CD4-positive, alpha-beta memory T cell (primary cell): ENCODE data around the gene CACNA1B. TPM values are rescaled to one million over a fixed set of nuclear protein-coding genes. Genes with fewer than 3 reads are reported as not detected.
"Not testable (repeated sequence)": the region's sequence is repeated elsewhere in the genome, so short reads cannot be mapped to it uniquely, and the experiment has no call there.

Source experiments
- CTCF ChIA-PET: fragments of 350-600 bp; sonication (Branson Sonifier 250); formaldehyde crosslinking; loops from one replicate; lab custom pipeline; 2021; ENCODE audit warnings: inconsistent platforms; ENCODE audit not compliant: partially characterized antibody; lab: Charles Lee
- POLR2A ChIA-PET: fragments of 350-600 bp; sonication (Branson Sonifier 250); formaldehyde crosslinking; loops from one replicate; lab custom pipeline; 2021; ENCODE audit not compliant: partially characterized antibody; lab: Charles Lee
- DNase-seq, 5 donors: peaks; one replicate each; pipeline versions ENCODE4 v3.0.0 to v3.0.0-alpha.2; 2020 to 2022; ENCODE audit warnings: mixed read lengths in 1 of 5
- H3K27ac ChIP-seq: one replicate; pipeline ENCODE4 v1.7.0; 2013; ENCODE audit warnings: low read depth, low read length
- H3K27me3 ChIP-seq: 2 replicates; pipeline ENCODE4 v1.7.0; 2013; ENCODE audit warnings: mild to moderate bottlenecking, low read length, moderate library complexity; ENCODE audit not compliant: insufficient read depth
- H3K36me3 ChIP-seq: 2 replicates; pipeline ENCODE4 v1.7.0; 2013; ENCODE audit warnings: mild to moderate bottlenecking, low read length, moderate library complexity; ENCODE audit not compliant: insufficient read depth
- H3K4me1 ChIP-seq: 2 replicates; pipeline ENCODE4 v1.7.0; 2013; ENCODE audit warnings: mild to moderate bottlenecking, low read length, moderate library complexity; ENCODE audit not compliant: insufficient read depth
- H3K4me3 ChIP-seq, 2 donors: one replicate each; pipeline ENCODE4 v1.7.0; 2013; ENCODE audit warnings: low read length in 2 of 2, mild to moderate bottlenecking in 1 of 2
- H3K9me3 ChIP-seq, 2 donors: one replicate each; pipeline ENCODE4 v1.7.0; 2013; ENCODE audit warnings: low read length in 2 of 2, control low read depth in 1 of 2; ENCODE audit not compliant: control insufficient read depth in 1 of 2
- H3K27ac Mint-ChIP-seq, 7 donors: one replicate each; pipeline ENCODE4 v1.8.0; 2020 to 2021; ENCODE audit warnings: mixed read lengths in 7 of 7, mild to moderate bottlenecking in 6 of 7, inconsistent platforms in 3 of 7, moderate library complexity in 3 of 7
- H3K27me3 Mint-ChIP-seq, 2 donors: one replicate each; pipeline ENCODE4 v1.8.0; 2020 to 2021; ENCODE audit warnings: mixed read lengths in 2 of 2
- H3K36me3 Mint-ChIP-seq, 2 donors: one replicate each; pipeline ENCODE4 v1.8.0; 2020 to 2021; ENCODE audit warnings: mixed read lengths in 2 of 2, inconsistent platforms in 1 of 2, mild to moderate bottlenecking in 1 of 2
- H3K4me1 Mint-ChIP-seq, 4 donors: one replicate each; pipeline ENCODE4 v1.8.0; 2020 to 2021; ENCODE audit warnings: mixed read lengths in 4 of 4, mild to moderate bottlenecking in 1 of 4
- H3K4me3 Mint-ChIP-seq, 8 donors: one replicate each; pipeline ENCODE4 v1.8.0; 2020 to 2021; ENCODE audit warnings: mixed read lengths in 8 of 8, mild to moderate bottlenecking in 7 of 8, moderate library complexity in 6 of 8, inconsistent platforms in 3 of 8
- H3K9me3 Mint-ChIP-seq, 8 donors: one replicate each; pipeline ENCODE4 v1.8.0; 2020 to 2021; ENCODE audit warnings: mixed read lengths in 8 of 8, mild to moderate bottlenecking in 5 of 8, inconsistent platforms in 3 of 8, moderate library complexity in 1 of 8
- intact Hi-C: fragments of 100-400 bp; cut with micrococcal nuclease; formaldehyde crosslinking; loops from one replicate; pipeline ENCODE4 v1.15.1; 2023
- polyA plus RNA-seq, 2 donors: library from polyadenylated mRNA; unstranded; fragments of 300-500 nt; fragmentation: Illumina TruSeq; gene quantifications; one replicate each; pipeline ENCODE4 v1.2.3, GENCODE V29; 2021
- total RNA-seq, 2 experiments: library from RNA; stranded (reverse); gene quantifications; one replicate each; pipeline ENCODE4 v1.2.3, GENCODE V29; 2021

The CACNA1B gene
- total and polyA plus RNA-seq, 4 experiments from 2014 or later, result not detected

- H3K27ac ChIP-seq, result no peak overlapping the region
- no peaks in the 10 kb centered on the region for H3K4me1 ChIP-seq
- H3K9me3 ChIP-seq, result no peaks in the 10 kb centered on the region
- Mint-ChIP-seq H3K36me3 (no peaks in the 10 kb centered on the region), H3K27me3 (no peaks in the 10 kb centered on the region), H3K4me1 (no peaks in the 10 kb centered on the region), H3K4me3 (no peak overlapping the region), H3K9me3 (peaks cover 0 to 2% (median 0%) of the 10 kb centered on the region in 8 donors), H3K27ac (peak overlapping the region in 1 of 7 donors; percentile 41)
- no peak for DNase-seq
- CTCF ChIA-PET, result no interaction called here
- H3K27me3 ChIP-seq, result no peaks in the 10 kb centered on the region
- no peak overlapping the region for H3K4me3 ChIP-seq
- H3K36me3 ChIP-seq, result no peaks in the 10 kb centered on the region
- intact Hi-C loops, result no loop called here
- POLR2A ChIA-PET, result no interaction called here
Observed at GRCh38 chr9:138013836-138014562, 136.4 kb downstream of the CACNA1B start.

GRCh38 chr9:138014563-138014945 lies 137.0 kb downstream of the CACNA1B start:
- Histone ChIP-seq H3K36me3 (no peaks in the 10 kb centered on the region), H3K27me3 (no peaks in the 10 kb centered on the region), H3K27ac (no peak overlapping the region), H3K4me1 (no peaks in the 10 kb centered on the region), H3K4me3 (no peak overlapping the region), H3K9me3 (no peaks in the 10 kb centered on the region)
- intact Hi-C loops, result no loop called here
- CTCF ChIA-PET, result no interaction called here
- H3K36me3 Mint-ChIP-seq, result no peaks in the 10 kb centered on the region
- no peak overlapping the region for H3K4me3 Mint-ChIP-seq
- POLR2A ChIA-PET, result no interaction called here
- no peak for DNase-seq
- H3K4me1 Mint-ChIP-seq, result no peaks in the 10 kb centered on the region
- H3K27ac Mint-ChIP-seq, result no peak overlapping the region
- H3K9me3 Mint-ChIP-seq, result peaks cover 0 to 2% (median 0%) of the 10 kb centered on the region in 8 donors
- no peaks in the 10 kb centered on the region for H3K27me3 Mint-ChIP-seq

GRCh38 chr9:138015021-138015829 lies 137.6 kb downstream of the CACNA1B start:
- no peaks in the 10 kb centered on the region for H3K4me1 ChIP-seq
- intact Hi-C loops, result no loop called here
- no peaks in the 10 kb centered on the region for H3K9me3 ChIP-seq
- ChIA-PET CTCF (no interaction called here), POLR2A (no interaction called here)
- Mint-ChIP-seq H3K36me3 (no peaks in the 10 kb centered on the region), H3K9me3 (peaks cover 0 to 2% (median 0%) of the 10 kb centered on the region in 8 donors), H3K27me3 (peaks cover under 1% of the 10 kb centered on the region in 2 donors), H3K4me1 (peaks cover 0 to under 1% (median 0%) of the 10 kb centered on the region in 4 donors), H3K4me3 (no peak overlapping the region), H3K27ac (no peak overlapping the region)
- no peak overlapping the region for H3K4me3 ChIP-seq
- no peak overlapping the region for H3K27ac ChIP-seq
- no peaks in the 10 kb centered on the region for H3K27me3 ChIP-seq
- H3K36me3 ChIP-seq, result no peaks in the 10 kb centered on the region
- DNase-seq, result no peak

GRCh38 chr9:138016406-138017187 lies 139.0 kb downstream of the CACNA1B start:
- Histone ChIP-seq H3K4me1 (no peaks in the 10 kb centered on the region), H3K4me3 (no peak overlapping the region), H3K36me3 (no peaks in the 10 kb centered on the region), H3K27ac (no peak overlapping the region), H3K9me3 (no peaks in the 10 kb centered on the region), H3K27me3 (no peaks in the 10 kb centered on the region)
- no peak for DNase-seq
- Mint-ChIP-seq H3K27ac (no peak overlapping the region), H3K4me1 (peaks cover 0 to 1% (median 0%) of the 10 kb centered on the region in 4 donors), H3K9me3 (peaks cover 0 to 2% (median 0%) of the 10 kb centered on the region in 8 donors), H3K36me3 (no peaks in the 10 kb centered on the region), H3K4me3 (no peak overlapping the region), H3K27me3 (peaks cover 3 to 5% of the 10 kb centered on the region in 2 donors)
- ChIA-PET CTCF (no interaction called here), POLR2A (no interaction called here)
- intact Hi-C loops, result no loop called here

DNA sequence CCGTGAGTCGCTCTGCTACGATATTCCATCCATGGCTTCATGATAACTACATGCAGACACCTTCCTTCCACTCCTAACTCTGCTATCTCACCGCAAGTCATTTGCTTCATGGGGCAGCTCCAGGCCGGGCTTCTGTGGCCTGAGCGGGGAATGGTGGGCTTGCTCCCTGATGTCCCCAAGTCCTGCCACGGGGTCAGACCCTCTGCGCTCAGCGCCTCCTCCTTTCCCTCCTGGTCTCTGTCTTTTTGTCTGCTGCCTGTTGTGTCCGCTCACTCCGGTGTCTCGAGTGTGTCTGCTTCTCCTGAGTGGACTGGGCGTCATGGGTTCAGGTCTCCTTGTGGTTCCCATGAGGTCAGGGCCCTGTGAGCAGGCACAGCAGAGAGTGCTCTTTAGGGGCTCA lies 139.6 kb downstream of the CACNA1B start:
- intact Hi-C loops, result no loop called here
- H3K4me3 Mint-ChIP-seq, result no peak overlapping the region
- no peak for DNase-seq
- H3K4me3 ChIP-seq, result no peak overlapping the region
- H3K27me3 Mint-ChIP-seq, result peaks cover 6 to 9% of the 10 kb centered on the region in 2 donors
- no peaks in the 10 kb centered on the region for H3K27me3 ChIP-seq
- no peaks in the 10 kb centered on the region for H3K36me3 ChIP-seq
- peaks cover 2% of the 10 kb centered on the region for H3K4me1 ChIP-seq
- peaks cover 0 to 4% (median 2%) of the 10 kb centered on the region in 4 donors for H3K4me1 Mint-ChIP-seq
- H3K9me3 Mint-ChIP-seq, result peaks cover 0 to 2% (median 0%) of the 10 kb centered on the region in 8 donors
- no peaks in the 10 kb centered on the region for H3K36me3 Mint-ChIP-seq
- no peaks in the 10 kb centered on the region for H3K9me3 ChIP-seq
- H3K27ac Mint-ChIP-seq, result no peak overlapping the region
- H3K27ac ChIP-seq, result no peak overlapping the region
- ChIA-PET CTCF (no interaction called here), POLR2A (no interaction called here)

GRCh38 chr9:138019514-138019913 lies 141.9 kb downstream of the CACNA1B start:
- intact Hi-C loops, H3K36me3 ChIP-seq, H3K4me3 Mint-ChIP-seq, H3K4me3 ChIP-seq, POLR2A ChIA-PET, DNase-seq, H3K27me3 ChIP-seq, H3K36me3 Mint-ChIP-seq, H3K27ac ChIP-seq, CTCF ChIA-PET, H3K9me3 ChIP-seq, H3K9me3 Mint-ChIP-seq, H3K4me1 ChIP-seq, H3K27ac Mint-ChIP-seq: not testable (repeated sequence)
- Mint-ChIP-seq H3K4me1 (peaks cover 0 to 11% (median 2%) of the 10 kb centered on the region in 4 donors), H3K27me3 (peaks cover 6 to 13% of the 10 kb centered on the region in 2 donors)
